RPMI7951 (cell line): ENCODE measurements around the gene HDHD2. TPM values are rescaled to one million over a fixed set of nuclear protein-coding genes. Genes with fewer than 3 reads are reported as not detected.

Source experiments
- DNase-seq: peaks from one replicate; pipeline ENCODE4 v3.0.0-alpha.2; 2012; ENCODE audit warnings: low read depth
- total RNA-seq: library from RNA; depleted of rRNA; stranded (reverse); fragments of >200 nt; shearing (Covaris generic); gene quantifications from 2 replicates; pipeline ENCODE4 v1.2.3, GENCODE V29; 2014

Gene HDHD2
- total RNA-seq, 1 experiment from 2014 or later: 16.8 TPM

DNA sequence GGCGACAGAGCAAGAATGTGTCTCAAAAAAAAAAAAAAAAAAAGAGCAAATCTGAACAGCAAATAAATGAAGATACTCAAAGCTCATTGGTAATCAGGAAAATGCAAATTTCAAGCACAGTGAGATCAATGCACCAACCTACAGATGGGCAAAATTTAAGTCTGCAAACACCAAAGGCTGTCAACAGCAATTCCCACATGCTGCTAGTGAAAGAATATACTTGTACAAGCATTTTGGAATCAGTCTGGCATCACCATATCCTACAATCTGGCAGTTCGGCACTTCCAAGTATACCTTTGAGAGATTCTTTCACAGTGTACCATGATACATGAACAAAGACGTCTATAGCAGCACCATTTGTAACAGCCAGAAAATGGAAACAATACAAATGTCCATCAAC is 4.1 kb downstream of the HDHD2 start:
- DNase-seq: no peak

DNA sequence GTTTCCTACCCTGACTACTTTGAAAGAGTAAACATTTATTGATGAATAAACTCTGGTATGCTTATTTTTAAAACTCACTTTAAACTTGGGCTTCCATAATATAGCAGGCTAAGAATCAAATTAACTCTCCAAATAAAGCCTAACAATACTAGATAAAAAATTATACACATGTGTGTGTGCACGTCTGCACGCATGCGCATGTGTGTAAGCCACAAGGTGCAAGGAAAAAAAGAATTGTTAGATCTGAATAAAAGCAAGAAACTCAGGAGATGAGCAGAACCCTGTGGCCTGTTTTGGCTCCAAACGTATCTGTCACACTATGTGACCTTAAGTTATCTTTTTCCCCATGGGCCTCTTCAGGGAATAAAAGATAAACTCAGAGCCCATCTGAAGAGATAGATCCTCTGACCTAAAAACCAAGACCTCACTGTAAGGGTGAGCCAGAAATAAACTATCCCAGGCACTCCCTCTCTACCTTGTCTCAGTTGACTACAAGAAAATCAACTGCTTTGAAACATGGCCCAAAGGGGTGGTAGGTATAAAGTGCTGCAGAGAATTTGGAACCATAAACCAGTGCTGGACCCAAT is 6.3 kb downstream of the HDHD2 start:
- no peak for DNase-seq

DNA sequence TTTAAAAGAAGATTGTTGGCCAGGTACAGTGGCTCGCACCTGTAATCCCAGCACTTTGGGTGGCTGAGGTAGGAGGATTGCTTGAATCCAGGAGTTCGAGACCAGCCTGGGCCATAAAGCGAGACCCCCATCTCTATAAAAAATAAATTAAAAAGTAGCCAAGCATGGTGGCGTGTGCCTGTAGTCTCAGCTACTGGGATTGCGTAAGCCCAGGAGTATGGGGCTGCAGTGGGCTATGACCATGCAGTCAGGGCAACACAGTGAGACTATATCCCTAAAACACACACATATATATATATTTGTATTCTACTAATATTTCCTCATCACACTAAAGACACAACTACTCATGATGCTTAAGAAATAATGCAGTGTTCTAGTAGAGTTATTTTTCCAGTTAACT is 7.1 kb downstream of the HDHD2 start:
- DNase-seq: no peak

DNA sequence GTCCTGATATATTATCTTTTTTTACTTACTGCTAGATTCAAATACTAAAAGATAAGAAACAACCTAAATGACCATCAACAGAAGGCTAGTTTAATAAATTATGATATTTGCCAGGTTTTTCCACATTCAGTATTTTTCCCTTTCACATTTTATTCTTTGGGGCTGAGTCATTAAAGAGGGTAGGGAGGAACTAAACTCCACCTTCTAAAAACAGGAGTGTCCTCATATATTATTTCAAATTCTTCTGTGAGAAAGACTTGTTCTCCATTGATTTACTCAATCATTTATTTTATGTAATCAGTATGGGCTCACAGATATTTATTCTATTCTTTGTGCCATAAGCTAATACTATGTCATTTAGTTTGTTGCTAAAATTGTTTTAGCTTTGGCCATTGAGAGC is 9.0 kb downstream of the HDHD2 start:
- no peak for DNase-seq

DNA sequence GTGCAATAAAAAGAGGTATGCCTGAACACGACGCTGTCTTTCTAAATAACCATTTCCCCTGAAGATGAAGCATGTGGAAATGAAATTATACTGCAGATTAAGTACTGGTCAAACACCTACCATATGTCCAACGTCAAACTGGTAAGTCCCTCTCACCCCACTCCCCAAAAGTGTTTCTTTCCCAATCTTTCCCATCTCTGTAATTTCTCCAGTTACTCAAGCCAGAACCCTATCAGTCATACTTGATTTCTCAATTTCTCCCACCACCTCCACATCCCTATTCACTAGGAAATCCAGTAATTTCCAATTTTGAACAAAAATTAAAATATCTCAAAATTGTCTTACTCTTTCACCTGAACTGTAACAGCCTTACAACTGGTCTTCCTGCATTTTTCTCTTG is 29.2 kb downstream of the HDHD2 start:
- no peak for DNase-seq

DNA sequence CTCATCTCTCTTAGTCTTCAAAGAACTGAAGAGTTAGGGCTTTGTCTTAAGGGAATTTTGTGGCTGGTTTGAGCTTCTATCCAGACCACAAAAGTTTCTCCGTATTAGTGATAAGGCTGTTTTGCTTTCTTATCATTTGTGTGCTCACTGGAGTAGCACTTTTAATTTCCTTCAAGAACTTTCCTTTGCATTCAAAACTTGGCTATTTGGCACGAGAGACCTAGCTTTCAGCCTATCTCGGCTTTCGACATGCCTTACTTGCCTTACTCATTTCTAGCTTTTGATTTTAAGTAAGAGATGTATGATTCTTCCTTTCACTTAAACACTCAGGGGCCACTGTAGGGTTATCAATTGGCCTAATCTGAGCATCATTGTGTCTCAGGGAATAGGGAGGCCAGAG is 29.9 kb downstream of the HDHD2 start:
- DNase-seq: no peak

DNA sequence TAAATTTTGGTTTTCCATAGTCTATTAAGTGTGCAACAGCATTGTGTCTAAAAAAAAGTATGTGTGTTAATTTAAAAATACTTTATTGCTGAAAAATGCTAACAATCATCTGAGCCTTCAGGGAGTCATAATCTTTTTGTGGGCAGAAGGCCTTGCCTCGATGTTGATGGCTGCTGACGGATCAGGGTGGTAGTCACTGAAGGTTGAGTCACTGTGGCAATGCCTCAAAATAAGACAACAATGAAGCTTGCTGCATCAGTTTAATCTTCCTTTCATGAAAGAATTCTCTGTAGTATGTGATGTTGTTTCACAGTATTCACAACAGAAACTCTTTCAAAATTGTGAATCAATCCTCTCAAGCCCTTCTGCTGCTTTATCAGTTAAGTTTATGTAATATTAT is 31.3 kb downstream of the HDHD2 start:
- DNase-seq: peak; percentile 6

DNA sequence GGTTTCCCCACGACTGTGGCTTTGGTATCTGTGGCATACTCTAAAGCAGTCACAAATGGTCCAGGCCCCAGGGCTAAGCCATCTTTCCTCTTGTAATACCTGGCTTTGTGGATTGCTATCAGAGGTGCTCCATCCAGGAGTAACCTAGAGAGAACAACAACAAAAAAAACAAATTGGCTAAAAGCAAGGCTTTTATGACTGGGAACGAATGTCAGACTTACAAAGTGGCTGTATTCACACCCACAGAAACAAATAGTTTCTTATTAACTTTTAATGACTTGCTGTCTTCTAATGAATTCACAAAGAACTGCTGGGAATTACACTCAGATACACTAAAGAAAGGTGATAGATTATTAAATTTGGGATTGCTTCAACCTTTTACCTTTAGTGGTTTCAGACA is 35.1 kb downstream of the HDHD2 start:
- no peak for DNase-seq

DNA sequence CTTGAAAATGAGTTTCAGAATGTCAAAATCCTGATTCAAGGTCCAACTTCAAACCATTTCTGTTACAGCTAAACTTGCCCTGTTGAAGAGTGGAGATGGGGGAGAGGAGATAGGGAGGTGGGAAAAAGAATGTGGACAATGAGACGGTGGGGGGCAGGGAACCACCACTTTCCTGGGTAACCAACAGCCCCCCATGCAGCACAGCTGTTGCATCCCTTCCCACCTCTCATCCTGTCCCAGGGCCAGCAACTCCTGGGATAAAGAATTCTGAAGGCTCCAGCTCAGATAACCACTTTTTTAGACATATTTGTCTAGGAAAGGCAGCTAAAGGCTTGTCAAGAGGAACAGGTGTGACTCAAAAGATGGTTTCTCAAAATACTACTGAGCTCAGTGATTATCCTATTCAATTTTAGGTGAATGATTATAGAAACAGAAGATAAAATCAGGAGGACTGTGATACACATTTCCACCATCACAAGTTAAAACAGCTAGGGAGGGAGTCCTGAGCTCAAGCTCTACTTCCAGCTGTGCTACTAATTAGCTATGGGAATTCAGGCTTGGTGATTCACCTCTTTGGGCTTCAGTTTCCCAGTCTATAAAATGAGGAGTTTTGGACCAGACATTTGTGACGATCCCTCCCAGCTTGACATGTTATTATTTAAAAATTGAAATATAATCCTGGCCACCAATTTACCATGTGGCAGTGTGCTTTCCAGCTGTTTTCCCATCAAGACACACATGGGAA is 36.3 kb downstream of the HDHD2 start:
- DNase-seq: peak; percentile 2

DNA sequence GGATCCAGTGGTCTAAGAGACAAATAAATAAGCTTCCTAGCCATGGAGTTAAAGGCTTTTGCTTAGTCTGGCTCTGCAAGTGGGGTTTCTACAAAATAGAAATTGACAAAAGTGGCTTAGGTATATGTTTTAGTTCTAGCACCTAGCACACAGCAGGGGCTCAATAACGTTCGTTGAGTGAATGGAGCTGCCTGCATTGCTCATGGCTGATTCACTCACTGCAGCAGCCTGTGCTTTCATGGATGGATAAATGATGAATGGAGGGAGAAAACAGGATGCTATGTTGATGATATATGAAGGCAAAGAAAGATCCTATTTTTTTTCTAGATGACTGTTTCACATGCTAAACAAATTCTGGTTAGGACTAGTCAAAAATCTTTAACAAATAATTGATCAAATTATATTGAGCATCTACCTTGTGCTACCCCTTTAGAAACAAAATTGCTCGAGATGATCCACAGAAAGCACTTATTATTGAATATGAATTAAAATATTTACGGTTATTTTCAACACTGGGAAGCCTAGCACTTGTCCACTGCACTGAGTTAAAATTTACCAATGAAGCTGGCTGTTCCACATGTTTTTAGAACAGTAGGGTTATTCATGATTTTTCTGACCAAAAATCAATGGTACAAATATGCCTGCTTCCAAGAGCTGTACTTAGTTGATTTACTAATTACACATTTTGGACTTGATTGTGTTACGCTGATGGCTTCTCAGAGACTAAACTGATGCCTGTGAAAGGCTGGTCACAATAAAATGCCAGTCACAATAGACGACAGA is 39.6 kb downstream of the HDHD2 start:
- DNase-seq: no peak

DNA sequence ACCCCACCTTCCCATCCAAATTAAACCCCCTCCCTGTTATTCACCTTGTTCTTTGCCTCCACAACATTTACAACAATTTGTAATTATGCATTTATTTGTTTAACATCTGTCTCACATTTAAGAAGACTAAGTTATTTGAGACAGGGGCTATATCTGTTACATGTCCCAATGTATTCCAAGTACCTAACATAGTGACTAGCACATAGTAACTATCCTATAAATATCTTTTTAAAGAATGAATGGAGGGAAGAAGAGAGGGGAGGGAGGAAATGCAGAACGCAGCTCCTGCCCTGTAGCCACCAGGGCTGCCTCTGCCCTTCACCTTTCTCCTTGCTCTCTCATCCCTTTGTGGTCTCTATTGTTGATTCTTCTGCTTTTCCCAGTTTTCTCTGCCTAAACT is 40.6 kb downstream of the HDHD2 start:
- no peak for DNase-seq

DNA sequence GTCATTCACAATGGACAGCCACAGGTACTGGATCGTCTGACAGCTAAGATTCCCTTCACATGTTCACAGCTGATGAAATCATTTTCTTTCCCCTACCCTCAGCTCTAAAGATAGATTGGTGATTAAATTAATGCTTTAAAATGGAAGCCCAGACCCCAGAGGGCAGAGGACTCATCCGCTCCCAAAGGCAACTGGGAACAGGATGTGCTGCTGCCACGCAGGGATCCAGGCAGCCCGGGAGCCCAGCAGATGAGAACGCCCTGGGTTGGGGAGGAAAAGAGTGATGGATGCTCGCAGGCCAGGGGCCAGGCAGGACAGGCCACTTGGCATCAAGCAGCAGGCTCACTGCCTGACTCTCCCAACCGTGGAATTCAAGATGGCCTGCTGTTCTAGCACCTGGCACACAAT is 41.3 kb downstream of the HDHD2 start:
- DNase-seq: no peak

DNA sequence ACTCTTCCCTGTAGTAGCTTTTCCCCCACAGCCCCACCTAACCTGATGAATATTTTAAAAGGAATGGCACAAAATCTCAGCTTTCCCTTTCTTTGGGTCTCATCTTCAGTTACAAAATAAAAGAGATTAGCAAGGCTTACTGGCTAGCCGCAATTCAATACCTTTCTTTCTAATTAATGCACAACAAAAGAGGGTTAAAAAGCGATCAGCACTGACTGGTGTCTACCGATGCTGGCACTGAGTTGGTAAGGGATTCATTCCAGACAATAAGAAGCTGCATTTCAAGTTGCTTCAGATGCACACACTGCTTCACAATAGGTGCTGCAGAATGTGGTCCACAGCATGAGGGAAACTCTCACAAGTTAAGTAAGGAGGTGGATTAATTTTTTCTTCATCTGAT is 41.9 kb downstream of the HDHD2 start:
- no peak for DNase-seq

DNA sequence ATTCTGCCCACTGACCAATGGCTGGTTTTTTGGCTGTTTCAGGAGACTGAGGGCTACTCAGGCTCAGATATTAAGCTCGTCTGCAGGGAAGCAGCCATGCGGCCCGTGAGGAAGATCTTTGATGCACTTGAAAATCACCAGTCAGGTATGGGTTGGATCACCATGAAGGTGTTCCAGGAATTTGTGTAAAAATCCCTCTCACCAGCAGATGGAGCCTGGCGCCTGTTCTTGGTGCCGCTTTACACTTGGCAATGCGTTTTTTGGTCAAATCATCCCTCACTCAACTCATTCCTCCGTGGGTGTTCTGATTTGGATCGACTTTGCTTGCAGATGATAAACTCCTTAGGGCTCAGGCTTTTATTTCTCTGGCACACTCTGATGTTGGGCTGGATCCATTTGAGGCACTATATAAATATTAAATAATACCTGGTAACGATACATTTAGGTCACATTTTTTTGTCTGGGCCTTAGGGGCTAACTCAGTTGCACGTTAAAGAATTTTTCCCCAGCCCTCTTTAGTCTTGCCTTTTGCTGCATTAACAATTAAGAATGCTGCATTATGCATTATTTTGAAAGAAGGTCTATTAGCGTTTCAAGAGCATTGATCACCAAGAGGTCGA is 50.0 kb downstream of the HDHD2 start:
- peak; percentile 38 for DNase-seq

DNA sequence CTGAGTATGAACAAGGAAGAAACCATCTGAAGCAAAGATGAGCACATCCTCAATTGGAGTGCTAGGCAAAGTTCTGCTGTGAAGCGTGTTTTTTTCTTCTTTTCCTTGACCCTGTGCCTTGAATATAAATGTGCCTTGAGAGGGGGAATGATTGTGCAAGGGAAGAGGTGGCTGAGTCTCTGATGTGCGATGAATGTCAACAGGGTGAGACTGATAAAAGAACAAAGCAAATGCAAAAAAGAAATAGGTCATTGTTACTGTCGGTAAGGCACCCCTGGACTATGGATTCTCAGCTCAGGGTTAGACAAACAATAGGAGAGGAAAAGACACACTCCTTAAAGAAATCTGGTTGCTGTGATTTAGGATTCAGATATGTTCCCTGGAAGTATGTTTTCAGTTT is 54.5 kb downstream of the HDHD2 start:
- no peak for DNase-seq

DNA sequence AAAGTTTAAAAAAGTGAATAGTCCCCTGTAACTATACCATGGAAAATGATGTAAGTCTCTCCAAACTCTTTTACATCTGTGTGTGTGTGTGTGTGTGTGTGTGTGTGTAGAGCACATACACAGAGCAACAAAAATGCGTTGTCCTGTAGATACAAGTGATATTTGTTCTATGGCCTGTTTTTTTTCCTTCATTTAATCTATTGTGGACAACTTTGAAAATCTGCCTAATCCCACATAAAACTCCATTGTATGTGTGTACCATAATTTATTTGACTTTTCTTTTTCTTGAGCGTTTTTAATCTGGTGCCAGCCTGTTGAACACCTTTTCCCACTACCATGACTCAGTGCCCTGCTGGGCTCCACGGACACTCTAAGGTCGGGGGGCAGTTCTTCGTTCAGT is 62.6 kb downstream of the HDHD2 start:
- no peak for DNase-seq

DNA sequence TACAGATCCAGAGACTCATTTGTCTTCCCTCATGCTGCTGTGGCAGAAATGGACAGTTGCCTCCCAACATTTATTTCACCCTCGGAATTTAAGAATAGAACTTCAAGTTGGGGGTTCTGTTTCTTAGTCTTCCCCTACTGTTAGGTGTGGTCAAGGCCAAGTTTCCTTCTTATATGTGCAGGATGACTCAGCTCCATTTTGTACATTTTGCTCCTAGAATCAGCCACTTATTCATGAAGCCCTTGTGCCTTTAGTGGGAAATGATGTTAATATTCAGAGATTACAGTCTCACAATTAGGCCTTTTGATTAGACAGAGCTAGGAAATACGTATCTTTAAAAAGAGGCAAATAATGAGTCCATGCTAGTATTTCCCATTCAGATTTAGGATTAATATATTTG is 68.7 kb downstream of the HDHD2 start:
- DNase-seq: no peak

DNA sequence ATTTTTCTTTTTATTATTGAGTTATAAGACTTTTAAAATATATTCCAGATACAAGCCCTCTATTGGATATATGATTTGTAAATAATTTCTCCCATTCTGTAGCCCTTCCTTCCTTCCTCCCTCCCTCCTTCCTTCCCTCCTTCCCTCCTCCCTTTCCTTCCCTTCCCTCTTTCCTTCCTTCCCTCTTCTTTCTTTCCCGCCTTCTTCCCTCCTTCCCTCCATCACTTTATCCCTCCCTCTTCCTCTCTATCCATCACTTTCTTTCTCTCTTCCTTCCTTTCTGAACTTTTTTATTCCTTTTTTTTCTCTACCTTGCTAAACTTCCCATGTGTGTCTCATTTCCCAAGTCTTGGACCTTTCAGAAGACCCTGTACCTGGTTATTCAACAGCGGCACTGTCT is 69.4 kb downstream of the HDHD2 start:
- DNase-seq: no peak

DNA sequence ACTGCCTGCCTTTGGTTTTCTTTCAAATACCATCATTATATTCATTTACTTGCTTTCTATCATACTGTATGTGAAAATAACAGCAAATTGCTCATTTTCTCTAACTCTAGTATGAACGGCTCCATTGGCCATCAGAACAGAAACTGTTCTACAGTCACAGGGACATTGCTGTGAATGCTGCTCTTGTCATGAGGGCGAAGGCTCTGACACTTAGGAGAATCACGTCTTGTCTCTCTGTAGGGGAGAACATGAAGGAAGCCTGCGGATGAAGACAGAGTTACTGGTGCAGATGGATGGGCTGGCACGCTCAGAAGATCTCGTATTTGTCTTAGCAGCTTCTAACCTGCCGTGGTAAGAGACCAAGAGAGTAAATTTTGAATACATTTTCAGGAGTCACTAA is 73.2 kb downstream of the HDHD2 start:
- DNase-seq: no peak

DNA sequence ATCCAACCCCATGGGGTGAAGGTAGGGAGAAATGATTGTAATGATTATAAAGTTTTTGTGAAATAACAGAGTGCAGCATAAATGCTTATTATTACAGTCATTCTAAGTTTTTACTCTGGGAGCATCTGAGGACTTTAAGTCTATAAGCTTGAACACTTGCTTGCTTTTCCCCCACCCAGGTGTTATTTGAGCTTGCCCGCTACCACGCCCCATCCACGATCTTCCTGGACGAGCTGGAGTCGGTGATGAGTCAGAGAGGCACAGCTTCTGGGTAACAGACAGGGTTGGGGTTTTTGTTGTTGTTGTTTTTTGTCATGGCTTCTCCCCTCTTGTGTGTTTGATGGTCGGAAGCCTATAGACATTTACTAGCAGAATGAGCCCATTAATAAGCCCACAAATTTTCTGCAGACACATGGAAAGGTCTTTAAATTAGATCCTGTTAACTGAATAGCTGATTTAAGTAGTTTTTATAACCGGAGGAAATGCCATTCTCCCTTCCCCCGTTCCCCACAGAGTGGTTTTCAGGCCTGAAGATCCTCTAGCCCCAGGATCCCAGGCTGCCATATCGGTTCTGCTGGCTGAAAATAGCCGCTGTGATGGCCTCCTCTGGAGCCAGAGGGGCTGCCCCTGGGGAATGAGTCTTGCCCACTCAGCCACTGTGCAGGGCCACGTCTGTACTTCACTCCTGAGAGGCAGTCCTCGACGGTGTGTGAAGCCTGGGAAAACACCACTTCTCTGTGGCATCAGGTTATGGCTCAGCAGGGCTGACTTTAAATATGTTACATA is 75.0 kb downstream of the HDHD2 start:
- peak; percentile 54 for DNase-seq

DNA sequence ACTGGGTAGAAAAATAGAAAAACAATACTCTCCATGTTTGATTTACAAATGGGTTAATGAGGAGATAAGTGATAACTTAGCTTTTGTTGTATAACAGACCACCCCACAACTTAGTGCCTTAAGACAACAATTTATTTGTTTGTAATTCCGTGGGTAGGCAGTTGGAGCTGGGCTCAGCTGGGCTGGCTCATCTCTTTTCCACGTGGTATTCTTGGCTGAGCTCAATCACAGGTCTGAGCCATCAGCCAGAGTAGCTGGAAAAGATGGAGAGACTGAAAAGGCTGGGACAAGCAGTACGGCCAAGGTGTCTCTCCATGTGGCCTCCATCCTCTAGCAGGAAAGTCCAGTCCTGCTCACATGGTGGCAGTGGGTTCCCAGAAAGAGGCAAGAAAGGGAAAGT is 82.7 kb downstream of the HDHD2 start:
- no peak for DNase-seq

DNA sequence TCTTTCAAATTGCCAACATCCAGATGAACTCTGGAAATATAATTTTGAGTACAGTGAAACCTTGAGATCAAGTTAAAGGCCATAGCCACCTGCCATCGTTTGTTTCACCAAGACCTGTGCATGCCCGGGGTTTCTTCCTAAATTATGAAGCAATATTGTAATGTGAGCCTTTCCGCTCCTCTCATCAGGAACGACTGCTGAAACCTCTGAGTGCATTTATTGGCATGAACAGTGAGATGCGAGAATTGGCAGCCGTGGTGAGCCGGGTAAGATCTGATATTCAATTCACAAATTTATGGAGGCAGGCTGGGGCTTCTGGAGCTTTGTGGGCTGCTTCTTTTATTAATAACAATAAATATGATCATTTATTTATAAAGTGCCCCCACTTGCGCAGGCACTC is 87.2 kb downstream of the HDHD2 start:
- no peak for DNase-seq
